HUES6 (cell line): Measurements from ENCODE around the gene SCTR.

Source experiments
- H3K27ac ChIP-seq: 2 replicates; pipeline ENCODE4 v1.7.0; 2013; ENCODE audit warnings: low read depth, mild to moderate bottlenecking, low read length, inconsistent platforms
- H3K27me3 ChIP-seq: 2 replicates; pipeline ENCODE4 v1.6.1; 2013; ENCODE audit warnings: low read length; ENCODE audit not compliant: control insufficient read depth, insufficient read depth
- H3K36me3 ChIP-seq: 2 replicates; pipeline ENCODE4 v1.6.1; 2013; ENCODE audit warnings: low read length; ENCODE audit not compliant: control insufficient read depth, insufficient read depth
- H3K4me1 ChIP-seq: 2 replicates; pipeline ENCODE4 v1.6.1; 2013; ENCODE audit warnings: low read length; ENCODE audit not compliant: control insufficient read depth, insufficient read depth
- H3K4me3 ChIP-seq: 2 replicates; pipeline ENCODE4 v1.5.1; 2013; ENCODE audit warnings: low read depth, low read length
- H3K9ac ChIP-seq: one replicate; pipeline ENCODE4 v1.6.1; 2013; ENCODE audit warnings: mild to moderate bottlenecking, low read length
- H3K9me3 ChIP-seq: 2 replicates; pipeline ENCODE4 v1.6.1; 2013; ENCODE audit warnings: low read depth, low read length; ENCODE audit not compliant: control insufficient read depth, insufficient read depth

SCTR gene

GRCh38 chr2:119523952-119524694, at the start of gene SCTR:
SCTR (minus strand) TSS chr2:119524483; CDS start chr2:119524226, 257 bp downstream.
- Histone ChIP-seq H3K9me3 (no peaks in the 10 kb centered on the region), H3K4me1 (peaks cover 13% of the 10 kb centered on the region), H3K27ac (no peak within 1 kb of the TSS), H3K9ac (no peak within 1 kb of the TSS), H3K27me3 (peaks cover 72% of the 10 kb centered on the region), H3K4me3 (peak within 1 kb of the TSS; percentile 65), H3K36me3 (no peaks in the 10 kb centered on the region)

DNA sequence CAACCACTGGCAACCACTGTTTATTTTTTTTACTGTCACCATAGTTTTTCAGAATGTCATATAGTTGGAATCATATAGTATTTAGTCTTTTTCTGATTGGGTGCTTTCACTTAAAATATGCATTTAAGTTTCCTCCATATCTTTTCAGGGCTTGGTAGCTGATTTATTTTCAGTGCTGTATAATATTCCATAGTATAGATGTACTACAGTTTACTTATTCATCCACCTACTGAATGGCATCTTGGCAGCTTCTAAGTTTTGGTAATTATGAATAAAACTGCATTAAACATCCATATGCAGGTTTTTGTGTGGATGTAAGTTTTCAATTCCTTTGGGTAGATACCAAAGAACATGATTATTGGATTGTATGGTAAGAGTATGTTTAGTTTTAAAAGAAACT, 43.0 kb upstream of the SCTR start:
- H3K4me1 ChIP-seq, result no peaks in the 10 kb centered on the region
- no peaks in the 10 kb centered on the region for H3K27me3 ChIP-seq
- no peak overlapping the region for H3K4me3 ChIP-seq
- H3K9me3 ChIP-seq, result no peaks in the 10 kb centered on the region
- H3K27ac ChIP-seq, result no peak overlapping the region
- H3K36me3 ChIP-seq, result no peaks in the 10 kb centered on the region
- H3K9ac ChIP-seq, result no peak overlapping the region

GRCh38 chr2:119565481-119565880, 41.2 kb upstream of the SCTR start:
- Histone ChIP-seq H3K9ac (no peak overlapping the region), H3K27me3 (no peaks in the 10 kb centered on the region), H3K36me3 (no peaks in the 10 kb centered on the region), H3K4me3 (no peak overlapping the region), H3K4me1 (no peaks in the 10 kb centered on the region), H3K27ac (no peak overlapping the region), H3K9me3 (no peaks in the 10 kb centered on the region)

DNA sequence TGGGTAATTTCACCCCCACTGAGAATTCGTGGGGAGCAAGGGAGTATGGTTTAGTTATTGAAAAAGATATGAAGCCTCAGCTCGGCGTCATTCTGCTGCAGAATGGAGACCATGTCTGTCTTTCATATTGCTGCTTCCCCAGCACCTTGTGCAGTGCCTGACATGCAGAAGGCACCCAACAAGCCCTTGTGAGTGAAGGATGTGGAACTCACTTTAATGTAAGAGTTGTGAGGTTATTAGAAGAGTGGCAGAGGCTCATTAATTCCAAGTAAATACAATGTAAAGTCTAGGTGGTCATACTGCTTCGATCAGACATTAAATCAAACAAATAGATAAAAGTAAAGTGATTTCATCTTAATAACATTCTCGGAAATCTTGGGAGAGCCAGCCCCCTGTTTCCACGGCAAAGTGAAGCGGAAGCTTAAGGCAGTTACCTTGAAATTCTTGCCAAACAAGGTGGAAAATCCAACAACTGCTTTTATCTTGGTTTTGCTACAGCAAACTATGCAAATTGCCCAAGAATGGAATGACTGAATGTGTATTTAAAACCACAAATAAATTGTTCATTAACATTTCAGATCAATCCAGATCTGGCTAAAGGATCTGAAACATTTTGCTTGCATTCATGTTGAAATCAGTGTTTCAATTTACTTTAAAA, 29.5 kb upstream of the SCTR start:
- Histone ChIP-seq H3K4me3 (no peak overlapping the region), H3K36me3 (no peaks in the 10 kb centered on the region), H3K9me3 (no peaks in the 10 kb centered on the region), H3K9ac (no peak overlapping the region), H3K27ac (no peak overlapping the region), H3K4me1 (no peaks in the 10 kb centered on the region), H3K27me3 (no peaks in the 10 kb centered on the region)

- H3K4me1 ChIP-seq, result no peaks in the 10 kb centered on the region
- H3K4me3 ChIP-seq, result no peak overlapping the region
- no peaks in the 10 kb centered on the region for H3K27me3 ChIP-seq
- no peak overlapping the region for H3K27ac ChIP-seq
- H3K9ac ChIP-seq, result no peak overlapping the region
- H3K9me3 ChIP-seq, result no peaks in the 10 kb centered on the region
- H3K36me3 ChIP-seq, result no peaks in the 10 kb centered on the region
Measured at GRCh38 chr2:119552902-119553301, 28.6 kb upstream of the SCTR start.

DNA sequence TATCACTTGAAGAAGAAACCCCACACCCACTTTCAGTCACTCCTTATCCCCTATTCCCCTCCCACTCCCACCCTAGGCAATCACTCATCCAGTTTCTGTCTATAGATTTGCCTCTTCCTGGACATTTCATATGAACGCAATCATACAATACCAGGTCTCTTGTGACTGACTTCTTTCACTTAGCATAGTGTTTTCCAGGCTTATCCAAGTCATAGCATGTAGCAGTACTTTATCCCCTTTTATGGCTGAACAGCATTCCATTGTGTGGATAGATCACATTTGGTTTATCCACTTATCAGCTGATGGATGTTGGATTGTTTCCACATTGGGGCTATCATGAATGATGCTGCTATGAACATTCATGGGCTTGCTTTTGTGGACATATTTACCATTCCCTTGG, 26.6 kb upstream of the SCTR start:
- no peak overlapping the region for H3K4me3 ChIP-seq
- peaks cover under 1% of the 10 kb centered on the region; the same call in 1 of the 2 replicates for H3K27me3 ChIP-seq
- H3K4me1 ChIP-seq, result no peaks in the 10 kb centered on the region; the same call in 1 of the 2 replicates
- no peaks in the 10 kb centered on the region for H3K9me3 ChIP-seq
- H3K9ac ChIP-seq, result no peak overlapping the region
- no peaks in the 10 kb centered on the region for H3K36me3 ChIP-seq
- no peak overlapping the region for H3K27ac ChIP-seq

DNA sequence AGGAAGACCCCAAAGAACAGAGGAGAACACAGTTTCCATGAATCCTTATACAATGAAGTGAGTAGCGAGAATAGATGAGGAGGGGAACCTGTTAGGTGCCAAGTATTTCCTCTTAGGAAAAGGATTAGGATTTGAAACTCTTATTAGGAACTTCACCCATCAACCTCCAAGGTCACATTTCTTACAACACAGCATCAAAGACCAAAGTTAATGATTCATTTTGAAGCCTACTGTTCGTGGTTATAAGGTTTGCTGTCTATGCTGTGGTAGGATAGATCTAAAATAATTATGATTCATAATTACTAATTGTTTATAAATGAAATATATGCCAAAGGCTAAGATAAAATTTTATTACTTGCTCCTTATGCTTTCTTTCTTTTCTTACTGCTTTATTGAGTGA, 26.1 kb upstream of the SCTR start:
- Histone ChIP-seq H3K4me1 (no peaks in the 10 kb centered on the region; the same call in 1 of the 2 replicates), H3K4me3 (no peak overlapping the region), H3K27me3 (peaks cover 5% of the 10 kb centered on the region), H3K9ac (no peak overlapping the region), H3K27ac (no peak overlapping the region), H3K9me3 (no peaks in the 10 kb centered on the region), H3K36me3 (no peaks in the 10 kb centered on the region)

- no peaks in the 10 kb centered on the region for H3K9me3 ChIP-seq
- H3K4me1 ChIP-seq, result peaks cover 3% of the 10 kb centered on the region; the same call in 1 of the 2 replicates
- no peak overlapping the region for H3K9ac ChIP-seq
- H3K4me3 ChIP-seq, result no peak overlapping the region
- H3K27ac ChIP-seq, result no peak overlapping the region
- no peaks in the 10 kb centered on the region for H3K36me3 ChIP-seq
- H3K27me3 ChIP-seq, result peaks cover 9% of the 10 kb centered on the region
Measured at GRCh38 chr2:119549241-119549640, 25.0 kb upstream of the SCTR start.

DNA sequence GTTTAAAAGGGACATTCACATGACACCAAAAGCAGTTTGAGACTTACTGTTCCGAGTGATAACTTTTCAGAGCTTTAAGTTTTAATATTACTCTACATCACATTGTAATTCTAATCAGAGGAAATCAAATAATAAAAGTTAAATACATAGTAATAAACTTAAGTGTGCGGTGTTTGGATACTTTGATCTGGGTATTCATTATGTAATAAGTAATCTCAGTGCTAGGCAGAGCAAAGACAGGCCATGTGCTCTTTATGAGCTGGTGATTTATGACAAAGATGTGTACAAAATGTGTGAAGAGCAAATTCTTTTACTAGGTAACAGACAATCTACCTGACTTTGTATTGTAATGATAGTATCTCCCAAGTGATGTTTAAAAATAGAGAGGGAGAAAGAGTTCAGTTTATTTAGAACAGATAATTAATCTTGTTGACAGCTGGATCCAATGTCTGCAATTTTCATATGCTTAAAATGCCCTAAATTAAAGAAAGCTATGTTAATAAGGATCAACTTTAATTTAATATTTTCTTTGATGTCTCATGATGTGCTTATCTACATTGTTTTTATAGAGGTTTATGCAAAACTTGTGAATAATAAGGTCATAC, 24.3 kb upstream of the SCTR start:
- H3K27me3 ChIP-seq, result peaks cover 9% of the 10 kb centered on the region
- peaks cover 3% of the 10 kb centered on the region; the same call in 1 of the 2 replicates for H3K4me1 ChIP-seq
- no peak overlapping the region for H3K27ac ChIP-seq
- no peaks in the 10 kb centered on the region for H3K9me3 ChIP-seq
- H3K4me3 ChIP-seq, result no peak overlapping the region
- no peaks in the 10 kb centered on the region for H3K36me3 ChIP-seq
- H3K9ac ChIP-seq, result no peak overlapping the region

- Histone ChIP-seq H3K36me3 (no peaks in the 10 kb centered on the region), H3K4me3 (no peak overlapping the region), H3K27me3 (peaks cover 9% of the 10 kb centered on the region), H3K9ac (no peak overlapping the region), H3K4me1 (peaks cover 6% of the 10 kb centered on the region; the same call in 1 of the 2 replicates), H3K9me3 (no peaks in the 10 kb centered on the region), H3K27ac (no peak overlapping the region)
Measured at GRCh38 chr2:119546447-119546767, 22.1 kb upstream of the SCTR start.

DNA sequence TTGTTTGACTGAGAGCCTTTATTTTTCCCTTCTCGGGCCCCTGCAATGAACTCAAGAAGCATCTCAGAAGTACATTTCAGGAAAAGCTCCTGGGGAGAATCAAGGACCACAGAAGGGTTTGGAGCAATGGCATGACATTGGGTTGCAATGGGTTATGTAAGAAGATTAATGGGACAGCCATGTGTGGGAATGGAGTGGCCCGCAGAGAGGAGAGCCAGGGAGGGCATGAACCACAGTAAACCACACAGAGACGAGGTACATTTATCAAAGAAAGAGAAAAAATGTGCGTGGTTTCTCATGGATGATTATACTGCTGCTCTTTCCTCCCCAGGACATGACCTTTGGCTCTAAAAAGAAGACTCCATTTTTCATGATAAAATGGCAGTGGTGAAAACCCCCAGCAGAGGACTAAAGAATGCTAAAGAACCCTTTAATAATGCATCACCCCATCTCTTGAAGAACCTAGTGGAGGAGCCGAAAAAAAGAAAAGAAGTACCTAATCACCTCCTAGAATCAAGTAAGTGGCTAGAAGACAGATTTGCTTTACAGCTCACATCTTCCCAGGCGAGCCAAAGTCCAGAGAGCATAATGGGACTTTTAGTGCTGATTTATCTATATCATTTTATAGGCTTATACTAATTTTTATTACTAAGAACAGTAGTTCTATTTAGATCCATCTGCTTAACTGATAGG, 21.6 kb upstream of the SCTR start:
- no peaks in the 10 kb centered on the region for H3K36me3 ChIP-seq
- peaks cover 9% of the 10 kb centered on the region for H3K27me3 ChIP-seq
- peaks cover 6% of the 10 kb centered on the region; the same call in 1 of the 2 replicates for H3K4me1 ChIP-seq
- H3K9me3 ChIP-seq, result no peaks in the 10 kb centered on the region
- no peak overlapping the region for H3K4me3 ChIP-seq
- no peak overlapping the region for H3K27ac ChIP-seq
- H3K9ac ChIP-seq, result no peak overlapping the region
